H1 (cell line): ENCODE results near the gene BRSK2.

Experiments used
- ATF3 ChIP-seq: IDR thresholded peaks from 2 replicates; pipeline ENCODE4 v1.6.1; 2011; ENCODE audit warnings: low read depth, mild to moderate bottlenecking, low read length; ENCODE audit not compliant: insufficient read depth
- CTCF ChIP-seq, 3 experiments: IDR thresholded peaks; 1 replicate in 2 of 3; 2 replicates in 1 of 3; pipeline versions ENCODE4 v1.5.1 to v1.6.1; 2011; ENCODE audit warnings: low read length in 3 of 3, mild to moderate bottlenecking in 3 of 3, inconsistent platforms in 2 of 3, low read depth in 1 of 3, moderate library complexity in 1 of 3; ENCODE audit not compliant: insufficient read depth in 1 of 3; ENCODE audit errors: control extremely low read depth in 1 of 3
- FOSL1 ChIP-seq: IDR thresholded peaks from 2 replicates; pipeline ENCODE4 v1.6.1; 2011; ENCODE audit warnings: mild to moderate bottlenecking, low read depth, low read length, moderate library complexity; ENCODE audit not compliant: insufficient read depth
- GTF2F1 ChIP-seq: IDR thresholded peaks from 2 replicates; pipeline ENCODE4 v1.6.1; 2012; ENCODE audit warnings: low read depth, low read length, improper control_type of control experiment, borderline replicate concordance
- JUND ChIP-seq: IDR thresholded peaks from 2 replicates; pipeline ENCODE4 v1.6.1; 2011; ENCODE audit warnings: mild to moderate bottlenecking, improper control_type of control experiment, low read length
- MAX ChIP-seq: IDR thresholded peaks from 2 replicates; pipeline ENCODE4 v1.6.1; 2012; ENCODE audit warnings: inconsistent platforms
- NRF1 ChIP-seq: IDR thresholded peaks from 2 replicates; pipeline ENCODE4 v1.6.1; 2011; ENCODE audit warnings: mild to moderate bottlenecking, low read depth, low read length, improper control_type of control experiment
- POLR2A ChIP-seq, 2 experiments: IDR thresholded peaks; 1 replicate in 1 of 2; 2 replicates in 1 of 2; pipeline ENCODE4 v1.6.1; 2011; ENCODE audit warnings: low read depth in 2 of 2, low read length in 2 of 2, mild to moderate bottlenecking in 2 of 2; ENCODE audit errors: control extremely low read depth in 1 of 2
- TBP ChIP-seq: IDR thresholded peaks from 2 replicates; pipeline ENCODE4 v1.6.1; 2011; ENCODE audit warnings: low read depth, low read length, improper control_type of control experiment
- TCF12 ChIP-seq: IDR thresholded peaks from 2 replicates; pipeline ENCODE4 v1.6.1; 2011; ENCODE audit warnings: low read depth, mild to moderate bottlenecking, low read length
- YY1 ChIP-seq: IDR thresholded peaks from 2 replicates; pipeline ENCODE4 v1.6.1; 2011; ENCODE audit warnings: low read depth, mild to moderate bottlenecking, low read length

GRCh38 chr11:1372660-1373059, 17.1 kb upstream of the BRSK2 start:
- TF ChIP-seq ATF3: no peak
- TF ChIP-seq FOSL1: no peak
- TF ChIP-seq CTCF (IDR thresholded peaks at IDR 0.05; ENCODE audit: control extremely low read depth in 1 of 3, insufficient read depth in 1 of 3, low read depth in 1 of 3, low read length in 3 of 3): no peak
- no peak for TF ChIP-seq YY1
- TF ChIP-seq TCF12: no peak
- no peak for TF ChIP-seq NRF1
- no peak for TF ChIP-seq POLR2A (IDR thresholded peaks at IDR 0.05; ENCODE audit: control extremely low read depth in 1 of 2, low read depth in 2 of 2, low read length in 2 of 2)
- TF ChIP-seq MAX: no peak
- TF ChIP-seq GTF2F1: no peak
- TF ChIP-seq TBP: no peak
- TF ChIP-seq JUND: no peak
